ENCODE measurements around the gene CFAP46. TPM values are rescaled to one million over a fixed set of nuclear protein-coding genes. Genes with fewer than 3 reads are reported as not detected.

Gene CFAP46
- total RNA-seq, 1 donor from 2014 or later: 3.0 TPM

DNA sequence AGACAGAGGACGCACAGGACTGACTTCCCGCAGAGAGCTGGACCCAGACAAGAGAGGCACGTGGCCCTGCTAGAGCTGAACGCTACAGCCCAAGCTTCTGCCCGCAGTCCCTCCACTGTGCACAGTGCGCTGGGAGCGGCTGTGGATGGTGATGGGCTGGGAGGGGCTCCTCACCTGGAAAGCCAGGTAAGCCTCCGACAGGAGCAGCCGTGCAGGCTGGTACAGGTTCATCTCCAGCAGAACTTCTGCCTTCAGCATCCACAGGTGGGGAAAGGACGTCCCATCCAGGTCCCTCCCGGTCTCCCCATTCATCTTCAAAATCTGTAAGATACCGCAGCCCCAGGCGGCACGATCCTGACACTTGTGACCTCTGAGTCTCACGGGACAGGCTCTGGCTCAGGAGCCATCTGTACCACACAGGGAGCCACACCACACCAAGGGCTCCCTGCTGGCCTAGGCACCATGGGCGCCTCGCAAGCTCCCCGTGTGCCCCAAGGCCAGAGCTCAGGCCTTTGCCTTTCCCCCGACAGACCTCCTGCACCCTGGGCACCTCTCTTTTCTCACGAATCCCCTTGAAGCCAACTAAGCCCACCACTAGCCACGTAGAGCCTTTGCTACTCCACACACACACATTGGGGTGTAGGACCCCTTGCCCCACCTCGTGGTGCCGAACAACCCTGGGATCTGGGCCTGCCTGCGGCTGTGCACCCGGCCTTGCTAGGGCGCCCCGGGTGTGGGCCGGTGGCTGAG is 76.3 kb downstream of the CFAP46 start:
- no peak for DNase-seq (ENCODE audit: low read depth, low spot score)

DNA sequence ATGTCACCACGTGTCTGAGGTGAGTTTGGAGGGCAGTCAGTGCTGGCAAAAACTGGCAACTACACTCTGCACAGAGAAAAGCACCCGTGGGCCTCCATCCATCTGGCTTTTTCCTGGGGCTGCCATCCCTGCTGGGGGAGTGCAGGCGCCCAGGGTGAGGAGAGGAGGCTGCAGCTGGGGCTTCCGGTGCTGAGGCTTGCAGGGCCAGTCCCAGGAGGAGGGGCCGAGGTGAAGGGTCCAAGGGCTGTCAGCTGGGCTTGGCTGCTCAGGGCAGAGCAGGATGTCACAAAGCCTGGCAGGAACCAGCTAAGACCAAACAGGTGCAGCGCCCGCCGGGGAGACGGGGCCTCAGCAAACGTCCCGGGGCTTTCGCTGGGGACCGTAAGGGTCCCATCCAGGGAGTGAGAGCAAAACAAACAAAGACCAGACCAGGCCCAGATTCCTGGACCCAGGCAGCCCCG is 77.2 kb downstream of the CFAP46 start:
- no peak for DNase-seq (ENCODE audit: low read depth, low spot score)

DNA sequence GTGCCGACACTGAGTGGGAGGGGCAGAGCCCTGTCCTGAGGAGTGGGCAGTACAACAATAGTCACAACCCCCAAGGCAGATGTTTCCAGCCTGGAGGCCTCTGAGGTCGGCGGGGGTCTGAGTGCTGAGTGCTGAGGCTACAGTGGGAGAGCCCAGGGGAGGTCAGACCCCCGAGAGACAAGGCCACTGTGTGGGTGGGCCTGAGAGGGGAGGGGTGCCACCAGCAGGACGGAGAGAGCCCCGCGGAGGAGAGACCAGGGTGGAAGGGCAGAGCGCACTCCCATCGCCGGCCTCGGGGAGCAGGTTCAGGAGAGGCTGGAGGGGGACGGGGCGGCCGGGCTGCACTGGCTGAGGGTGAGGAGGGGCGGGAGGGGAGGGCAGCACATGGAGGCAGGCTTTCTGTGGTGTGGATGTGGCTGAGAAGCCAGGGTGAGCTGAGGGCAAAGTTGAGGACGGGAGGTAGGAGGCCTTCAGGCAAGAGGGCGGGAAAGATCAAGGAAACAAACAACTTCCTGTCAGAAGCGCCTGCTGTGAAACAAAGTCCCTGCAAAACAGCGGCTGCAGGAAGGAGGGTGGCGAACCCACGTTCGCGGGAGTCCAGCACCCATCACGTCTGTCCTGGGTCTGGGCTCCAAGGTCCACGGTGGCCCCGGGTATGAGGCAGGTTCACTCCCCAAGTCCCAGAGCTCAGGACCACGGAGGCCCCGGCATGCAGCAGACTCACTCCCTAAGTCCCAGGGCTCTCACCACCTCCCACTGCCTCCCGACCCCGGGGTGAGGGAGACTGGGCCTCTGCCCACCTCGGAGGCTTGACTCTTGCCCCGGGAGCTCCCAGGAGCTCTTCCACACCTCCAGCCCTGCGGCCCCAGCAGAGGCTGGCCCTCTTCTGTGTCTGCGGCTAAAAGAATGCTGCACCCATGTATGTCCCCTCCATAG is 79.6 kb downstream of the CFAP46 start:
- no peak for DNase-seq (ENCODE audit: low read depth, low spot score)

DNA sequence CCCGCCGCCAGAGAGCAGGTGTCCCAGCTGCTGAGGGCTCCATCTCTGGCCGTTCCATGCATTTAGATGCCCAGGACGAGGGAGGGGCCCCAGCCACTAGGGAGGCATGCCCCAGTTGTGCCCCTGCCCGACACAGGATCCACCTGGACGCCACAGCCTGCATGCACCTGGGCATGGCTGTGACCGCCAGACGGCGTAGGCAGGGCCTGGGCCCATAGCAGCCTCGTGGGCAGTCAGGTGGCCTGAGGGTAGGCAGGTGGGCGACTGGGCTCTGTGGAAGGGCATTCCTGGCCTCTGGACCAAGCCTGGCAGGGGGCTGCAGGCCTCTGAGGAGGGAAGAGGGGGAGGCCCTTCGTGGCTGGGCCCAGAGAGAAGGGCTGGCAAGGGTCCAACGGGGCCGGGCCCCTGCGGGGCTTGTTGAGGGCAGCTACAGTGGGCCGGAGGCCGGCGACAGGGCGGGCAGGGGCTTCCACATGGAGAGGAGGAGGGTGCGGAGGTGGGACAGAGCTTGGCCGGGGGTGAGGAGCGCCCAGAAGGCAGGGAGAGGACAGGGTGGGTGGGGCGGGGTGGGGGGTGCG is 80.4 kb downstream of the CFAP46 start:
- no peak for DNase-seq (ENCODE audit: low read depth, low spot score)

DNA sequence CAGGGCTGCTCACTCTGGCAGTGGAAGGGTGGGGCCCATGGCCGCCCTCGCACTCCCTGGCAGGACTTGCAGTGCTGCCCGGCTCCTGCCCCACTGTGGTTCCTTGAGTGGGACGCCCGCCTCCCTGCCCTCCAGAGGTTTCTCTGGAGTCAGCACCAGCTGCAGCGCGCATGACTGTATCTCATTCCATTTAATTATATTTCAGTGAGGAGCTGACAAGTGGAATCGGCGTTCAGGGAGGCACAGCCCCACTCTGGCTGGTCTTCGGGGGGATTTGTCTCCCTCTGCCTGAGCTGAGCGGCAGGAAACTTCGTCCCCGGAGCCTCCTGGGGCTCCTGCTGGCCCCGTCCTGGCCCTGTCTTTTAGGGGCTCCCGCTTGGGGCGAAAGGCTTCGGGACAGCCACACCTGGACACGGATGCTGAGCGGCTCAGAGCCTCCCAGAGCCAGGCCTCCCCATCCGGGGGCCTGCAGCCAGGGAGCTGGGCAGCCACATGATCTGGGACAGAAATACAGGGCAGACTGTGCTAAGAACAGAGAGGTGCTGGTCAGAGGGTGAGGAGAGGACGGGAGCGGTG is 81.2 kb downstream of the CFAP46 start:
- no peak for DNase-seq (ENCODE audit: low read depth, low spot score)

DNA sequence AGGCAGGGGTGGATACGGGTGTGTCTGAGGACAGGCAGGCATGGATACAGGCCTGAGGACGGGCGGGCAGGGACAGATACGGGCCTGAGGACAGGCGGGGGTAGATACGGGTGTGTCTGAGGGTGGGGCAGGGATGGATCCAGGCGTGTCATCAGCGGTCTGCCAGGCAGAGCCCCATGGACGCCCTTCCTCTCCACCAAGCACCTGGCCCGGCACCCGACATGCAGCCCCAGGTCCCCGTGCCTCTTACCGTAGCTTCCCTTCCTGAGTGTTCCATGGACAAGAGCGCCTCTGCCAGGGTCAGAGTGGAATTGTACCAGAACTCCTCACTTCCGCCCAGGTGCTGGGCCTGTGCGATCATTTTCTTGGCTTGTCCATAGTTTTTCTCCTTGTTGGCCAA is 81.8 kb downstream of the CFAP46 start:
- no peak for DNase-seq (ENCODE audit: low read depth, low spot score)

DNA sequence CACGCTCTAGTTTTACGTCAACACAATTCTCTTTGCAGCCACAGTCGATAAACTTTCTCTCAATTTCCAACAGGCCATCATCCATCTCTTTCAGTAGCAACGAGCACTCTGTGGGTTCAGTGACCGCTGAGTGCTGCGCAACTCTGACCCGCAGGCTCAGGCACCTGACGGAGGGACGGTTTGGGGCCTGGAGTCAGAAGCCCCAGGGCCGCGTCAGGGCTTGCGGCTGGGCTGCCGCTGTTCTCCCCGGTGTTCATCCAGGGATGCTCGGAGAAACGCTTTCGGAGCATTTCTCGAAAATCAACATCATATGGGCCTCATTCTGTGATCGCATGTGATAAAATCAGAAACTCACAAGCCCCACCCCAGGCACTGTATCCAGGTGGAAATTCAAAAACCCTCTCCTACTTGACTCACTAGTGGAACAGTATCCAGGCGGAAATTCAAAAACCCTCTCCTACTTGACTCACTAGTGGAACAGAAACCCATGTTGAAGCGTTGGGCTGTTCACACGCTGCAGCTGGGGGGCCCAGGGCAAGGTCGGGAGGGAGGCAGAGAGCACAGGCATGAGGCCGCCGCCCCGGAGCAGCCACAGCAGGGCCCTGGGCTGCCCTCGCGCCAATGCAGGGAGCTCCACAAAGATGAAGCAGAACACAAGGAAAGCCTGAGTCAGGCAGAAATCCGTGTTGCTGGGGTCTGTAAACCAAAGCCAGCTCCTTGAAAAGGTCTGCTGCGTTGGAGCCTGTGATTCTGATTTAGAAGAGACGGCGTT is 83.1 kb downstream of the CFAP46 start:
- no peak for DNase-seq (ENCODE audit: low read depth, low spot score)

DNA sequence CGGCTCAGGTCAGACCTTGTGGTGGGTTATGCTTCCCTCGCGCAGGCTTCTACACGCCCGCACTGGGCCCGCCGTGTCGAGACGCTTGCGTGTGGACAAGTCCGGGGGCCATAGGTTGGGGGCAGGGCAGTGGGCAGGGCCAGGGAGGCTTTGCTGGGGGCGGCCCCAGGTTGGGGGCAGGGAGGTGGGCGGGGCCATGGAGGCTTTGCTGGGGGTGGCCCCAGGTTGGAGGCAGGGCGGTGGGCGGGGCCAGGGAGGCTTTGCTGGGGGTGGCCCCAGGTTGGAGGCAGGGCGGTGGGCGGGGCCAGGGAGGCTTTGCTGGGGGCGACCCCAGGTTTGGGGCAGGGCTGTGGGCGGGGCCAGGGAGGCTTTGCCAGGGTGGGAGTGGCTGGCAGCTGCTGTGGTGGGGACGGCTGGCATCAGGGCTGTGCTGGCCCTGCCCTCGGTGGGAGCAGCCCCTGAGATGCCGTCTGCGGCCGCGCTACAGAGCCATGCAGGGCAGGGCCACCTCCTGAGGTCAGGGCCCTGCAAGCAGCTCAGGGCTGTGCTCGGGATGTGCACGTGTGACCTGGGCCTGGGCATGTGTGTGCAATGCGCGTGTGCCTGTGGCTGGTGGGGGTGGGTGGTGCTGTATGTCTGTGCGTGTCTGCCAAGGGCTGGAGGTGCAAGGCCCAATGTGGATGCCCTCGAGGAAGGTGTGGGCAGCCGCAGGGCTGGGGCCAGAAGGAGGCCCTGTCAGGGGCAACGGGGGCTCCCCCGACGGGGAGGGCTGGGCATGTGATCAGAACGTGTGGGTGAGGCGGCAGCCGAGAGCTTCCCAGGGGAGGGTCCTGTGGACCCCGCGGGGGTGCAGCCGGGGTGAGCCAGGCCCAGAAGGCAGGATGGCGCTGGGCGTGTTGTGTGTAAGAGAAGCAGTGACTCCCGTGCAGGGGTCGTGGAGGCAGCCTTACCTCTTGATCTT is 84.0 kb downstream of the CFAP46 start:
- no peak for DNase-seq (ENCODE audit: low read depth, low spot score)

DNA sequence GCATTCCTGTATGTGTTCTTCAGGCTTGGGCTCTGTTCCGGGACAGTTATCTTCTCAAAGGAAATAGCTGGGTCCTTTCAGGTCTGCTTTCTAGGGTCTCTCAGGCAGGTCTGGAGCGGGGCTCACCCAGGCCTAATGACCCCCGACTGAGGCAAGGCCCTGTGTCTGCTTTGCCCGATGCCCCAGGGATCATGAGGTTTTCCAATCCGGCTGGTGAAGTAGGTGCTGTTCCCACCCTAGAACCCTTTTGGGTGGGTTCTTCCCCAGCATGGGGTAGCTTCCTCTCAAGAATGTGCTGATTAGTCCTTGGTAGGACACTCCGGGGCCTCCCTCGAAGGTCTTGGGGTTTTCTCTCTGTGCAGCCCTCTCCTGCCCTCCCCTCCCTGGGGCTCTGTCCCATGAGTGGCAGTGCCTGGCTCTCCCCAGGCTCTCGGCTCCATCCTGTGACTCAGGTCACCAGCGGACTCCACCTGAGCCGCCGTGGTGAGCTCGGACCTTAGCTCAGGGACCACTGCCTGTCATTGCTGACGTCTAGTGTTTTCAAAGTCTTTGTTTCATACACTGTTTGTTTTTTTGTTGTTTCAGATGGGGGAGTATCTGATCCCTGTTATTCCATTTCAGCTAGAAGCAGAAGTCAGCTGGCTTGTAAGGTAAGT is 85.4 kb downstream of the CFAP46 start:
- DNase-seq (ENCODE audit: low read depth, low spot score): no peak

DNA sequence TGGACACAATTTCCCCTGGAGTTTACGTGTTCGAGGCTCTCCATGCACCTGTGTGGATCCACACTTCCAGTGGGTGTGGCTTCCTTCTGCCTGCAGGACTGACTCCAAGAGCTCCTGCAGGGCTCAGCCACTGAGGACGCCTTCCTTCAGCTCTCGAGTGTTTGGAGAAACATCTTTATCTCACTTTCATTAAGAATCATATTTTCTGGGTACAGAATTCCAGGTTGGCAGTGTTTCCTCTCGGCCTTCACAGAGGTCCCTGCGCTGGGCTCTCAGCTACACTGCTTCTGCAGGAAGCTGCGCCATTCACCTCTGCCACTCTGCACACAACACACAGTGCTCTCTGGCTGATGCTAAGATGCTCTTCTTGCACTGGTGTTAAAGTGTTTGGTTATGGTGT is 86.5 kb downstream of the CFAP46 start:
- no peak for DNase-seq (ENCODE audit: low read depth, low spot score)

DNA sequence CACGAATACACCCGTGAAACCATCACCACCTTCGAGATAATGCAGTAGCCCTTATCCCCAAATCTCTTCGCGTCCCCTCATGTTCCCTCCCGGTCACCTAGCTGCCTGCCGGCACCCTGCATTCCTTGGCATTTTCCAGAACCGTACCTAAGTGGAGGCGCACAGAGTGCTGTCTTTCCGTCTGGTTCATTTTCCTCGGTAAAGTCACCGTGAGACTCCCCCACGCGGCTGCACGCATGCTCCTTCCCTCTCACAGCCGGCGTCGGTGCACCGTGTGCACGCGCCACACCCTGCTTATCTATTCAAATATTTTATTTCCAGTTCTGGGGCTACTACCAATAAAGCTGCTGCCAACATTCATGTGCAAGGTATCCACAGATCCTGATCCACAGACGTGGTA is 90.9 kb downstream of the CFAP46 start:
- no peak for DNase-seq (ENCODE audit: low read depth, low spot score)

DNA sequence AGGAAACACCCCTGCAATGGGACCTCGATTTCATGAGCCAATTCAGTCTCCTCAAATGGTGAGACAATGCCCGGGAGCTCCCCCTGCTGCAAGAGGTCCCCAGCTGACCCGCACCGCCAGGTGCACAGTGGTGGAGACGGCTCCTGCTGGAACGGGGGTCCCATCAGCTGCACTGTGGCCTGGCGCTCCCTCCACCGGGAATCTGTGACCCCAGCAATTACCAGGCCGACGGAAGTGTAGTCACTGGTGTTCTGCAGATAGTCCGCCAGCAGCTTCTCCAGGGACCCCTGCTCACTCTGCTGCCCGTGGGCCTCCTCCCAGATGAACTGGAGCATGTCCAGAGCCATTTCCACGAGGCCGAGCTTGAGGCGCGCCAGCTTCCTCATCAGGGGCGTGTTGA is 91.5 kb downstream of the CFAP46 start:
- DNase-seq (ENCODE audit: low read depth, low spot score): no peak

DNA sequence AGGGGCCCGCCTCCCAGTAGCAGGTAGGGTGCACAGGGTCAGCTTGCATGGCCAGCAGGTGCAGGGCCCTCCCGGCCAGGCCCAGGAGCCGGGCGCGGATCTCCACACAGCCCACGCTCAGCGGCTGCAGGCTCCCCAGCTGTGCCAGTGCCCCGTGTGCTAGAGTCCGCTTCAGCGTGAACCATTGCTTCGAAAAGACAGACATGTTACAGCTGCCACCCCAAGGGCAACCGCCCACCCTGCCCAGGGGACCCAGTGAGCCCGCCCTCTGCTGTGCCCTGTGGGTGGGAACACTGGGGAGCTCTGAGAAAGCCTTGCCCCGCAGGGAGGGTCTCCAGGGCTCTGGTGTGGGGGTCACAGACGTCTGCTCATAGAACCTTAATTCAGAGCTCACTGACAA is 92.1 kb downstream of the CFAP46 start:
- DNase-seq (ENCODE audit: low read depth, low spot score): no peak

DNA sequence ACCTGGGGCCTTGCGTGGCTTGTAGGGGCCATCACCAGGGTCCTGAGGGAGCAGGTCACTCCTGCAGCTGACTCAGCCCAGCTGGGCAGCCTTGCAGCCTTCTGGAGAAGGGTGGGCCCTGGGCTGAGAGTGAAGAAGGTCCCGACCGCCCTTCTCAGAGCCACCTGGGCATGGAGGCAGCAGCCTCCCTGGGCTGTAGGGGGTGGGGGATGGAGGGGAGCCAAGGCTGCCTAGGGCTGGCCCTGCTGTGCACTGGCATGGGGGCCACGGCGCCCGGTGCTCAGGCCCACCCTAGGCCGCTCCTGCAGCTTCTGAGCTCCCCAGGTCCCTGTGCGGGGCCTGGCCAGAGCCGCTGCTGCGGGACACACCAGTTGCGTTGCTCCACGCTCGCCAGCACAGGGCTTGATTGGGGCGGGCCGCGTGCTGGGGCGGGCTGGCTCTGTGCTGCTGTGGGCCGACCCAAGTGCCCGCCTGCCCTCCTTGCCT is 92.8 kb downstream of the CFAP46 start:
- DNase-seq (ENCODE audit: low read depth, low spot score): no peak

DNA sequence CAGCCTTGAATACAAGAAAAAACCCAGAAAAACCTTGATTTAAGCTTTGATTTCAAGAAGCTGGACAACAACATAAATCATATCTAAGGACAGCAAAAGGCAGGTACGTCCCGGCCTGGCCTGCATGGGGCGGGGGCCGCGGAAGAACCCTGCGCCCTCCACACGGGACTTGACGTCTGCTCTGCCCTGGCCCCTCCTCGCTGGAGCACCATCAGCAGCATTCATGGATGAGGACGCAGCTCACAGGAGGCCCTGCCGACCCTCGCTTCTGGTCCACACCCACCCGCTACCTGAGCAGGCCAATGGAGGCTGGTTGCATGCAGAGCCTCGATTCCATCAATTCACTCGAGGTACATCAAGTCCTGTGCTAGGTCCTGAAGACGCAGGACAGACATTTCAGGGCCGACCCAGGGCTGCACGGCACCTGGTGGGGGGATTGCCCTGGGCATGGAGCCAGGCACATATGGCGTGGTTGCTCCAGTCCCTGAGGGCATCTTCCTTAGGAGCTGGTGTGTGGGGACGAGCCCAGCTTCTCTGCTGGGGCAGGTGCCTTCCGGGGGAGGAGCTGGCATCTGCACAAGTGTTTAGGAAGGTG is 93.3 kb downstream of the CFAP46 start:
- DNase-seq (ENCODE audit: low read depth, low spot score): no peak

DNA sequence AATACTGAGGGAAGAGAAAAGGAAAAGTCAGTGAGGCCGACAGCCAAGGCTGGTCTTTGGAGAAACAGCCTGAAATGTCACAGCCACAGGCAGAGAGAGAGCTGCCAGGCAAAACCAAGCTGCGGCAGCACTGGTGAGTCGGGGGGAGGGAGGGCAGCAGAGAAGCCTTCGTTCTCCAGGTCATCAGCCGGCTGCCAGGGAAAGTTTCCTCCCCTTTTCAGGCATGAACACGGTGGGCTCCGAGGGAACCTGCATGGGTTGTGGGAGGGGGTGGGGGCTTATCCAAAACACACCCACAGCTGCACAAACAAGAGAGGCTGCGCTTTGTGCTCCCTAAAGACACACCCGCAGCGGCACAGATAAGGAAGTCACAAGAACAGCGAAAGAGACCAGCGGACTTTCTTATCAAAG is 94.1 kb downstream of the CFAP46 start:
- no peak for DNase-seq (ENCODE audit: low read depth, low spot score)

DNA sequence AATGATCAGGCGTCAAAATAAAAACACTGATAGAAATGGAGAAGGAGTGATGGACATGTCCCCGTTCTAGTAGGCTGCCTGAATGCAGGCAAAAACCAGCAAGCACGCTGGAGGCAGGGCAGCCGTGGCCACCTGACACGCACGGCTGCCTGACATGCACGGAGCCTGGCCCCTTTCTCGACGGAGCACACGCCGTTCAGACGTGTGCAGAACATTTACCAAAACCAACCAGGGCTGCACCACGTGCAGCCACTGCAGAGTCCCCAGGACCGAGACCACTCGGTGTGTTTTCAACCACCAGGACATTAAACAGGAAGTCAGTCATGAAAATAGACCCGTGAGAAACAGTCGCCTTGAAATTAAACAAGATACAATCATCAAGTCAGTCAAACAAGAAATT is 94.5 kb downstream of the CFAP46 start:
- DNase-seq (ENCODE audit: low read depth, low spot score): no peak

DNA sequence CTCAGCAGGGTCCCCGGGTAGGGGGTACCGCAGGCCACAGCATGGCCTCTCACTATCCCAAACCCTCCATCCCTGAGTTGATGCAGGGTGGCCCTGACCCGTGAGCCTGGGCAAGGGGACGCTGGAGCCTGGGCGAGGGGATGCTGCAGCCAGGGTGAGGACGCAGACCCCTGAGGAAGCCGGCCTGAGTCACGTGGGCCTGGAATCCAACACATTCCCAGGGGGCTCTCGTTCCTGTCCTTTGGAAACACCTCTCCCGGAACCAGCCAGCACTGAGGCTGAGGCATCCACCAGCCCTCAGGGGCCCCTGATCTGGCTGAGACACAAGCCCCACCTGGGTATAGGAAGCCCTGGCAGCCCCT is 95.0 kb downstream of the CFAP46 start:
- no peak for DNase-seq (ENCODE audit: low read depth, low spot score)
